Astrocyte (in vitro differentiated cells and primary cell): Measurements from ENCODE around the gene INCA1.

ENCODE experiments used
- CTCF ChIP-seq: IDR thresholded peaks from 2 replicates; pipeline ENCODE4 v1.5.1; 2011; ENCODE audit warnings: low read depth, mild to moderate bottlenecking, inconsistent platforms, low read length, moderate library complexity; ENCODE audit not compliant: insufficient read depth
- EZH2 ChIP-seq: IDR thresholded peaks from 2 replicates; pipeline ENCODE4 v1.6.1; 2012; ENCODE audit warnings: mild to moderate bottlenecking, low read length, inconsistent platforms; ENCODE audit not compliant: insufficient read depth

- no peak for TF ChIP-seq CTCF
- no peak for TF ChIP-seq EZH2
These were observed 36.2 kb upstream of the INCA1 start for GRCh38 chr17:5033352-5034015.
